GM06990 (cell line): ENCODE data around the gene PNKP.

Source experiments
- DNase-seq: peaks from one replicate; pipeline ENCODE4 v3.0.0-alpha.2; 2011; ENCODE audit not compliant: insufficient read length; ENCODE audit errors: extremely low read depth
- H3K27me3 ChIP-seq: replicated peaks from 2 replicates; pipeline ENCODE4 v1.6.0; 2011; ENCODE audit warnings: low read length; ENCODE audit not compliant: control insufficient read depth, insufficient read depth
- H3K36me3 ChIP-seq: 2 replicates; pipeline ENCODE4 v1.5.1; 2011; ENCODE audit warnings: low read length; ENCODE audit not compliant: control insufficient read depth, insufficient read depth
- H3K4me3 ChIP-seq: replicated peaks from 2 replicates; pipeline ENCODE4 v1.5.1; 2011; ENCODE audit warnings: low read depth, mild to moderate bottlenecking, control low read depth, low read length
- TF ChIP-seq, protein P1 (sequence below): IDR thresholded peaks from 2 replicates; pipeline ENCODE4 v1.5.1; 2011; ENCODE audit warnings: low read length, control low read depth, mild to moderate bottlenecking, inconsistent platforms; ENCODE audit not compliant: insufficient read depth, poor library complexity, severe bottlenecking

The PNKP gene

DNA sequence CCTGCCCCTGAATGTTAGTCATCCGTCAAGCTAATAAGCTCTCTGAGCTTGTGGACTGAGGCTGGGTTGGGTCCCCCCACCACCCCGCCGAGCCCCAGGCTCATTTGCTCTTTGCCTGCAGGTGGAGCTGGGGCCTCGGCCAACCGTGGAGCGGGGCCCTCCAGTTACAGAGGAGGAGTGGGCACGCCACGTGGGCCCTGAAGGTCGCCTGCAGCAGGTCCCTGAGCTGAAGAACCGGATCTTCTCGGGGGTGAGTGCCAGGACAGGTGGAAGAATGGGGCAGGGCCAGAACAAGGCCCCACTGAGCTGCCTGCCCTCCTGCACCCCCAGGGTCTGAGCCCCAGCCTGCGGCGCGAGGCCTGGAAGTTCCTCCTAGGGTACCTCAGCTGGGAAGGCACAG, 15.3 kb upstream of the PNKP start:
- no peak for DNase-seq
- H3K4me3 ChIP-seq: no peak overlapping the region
- TF ChIP-seq, protein P1, sequence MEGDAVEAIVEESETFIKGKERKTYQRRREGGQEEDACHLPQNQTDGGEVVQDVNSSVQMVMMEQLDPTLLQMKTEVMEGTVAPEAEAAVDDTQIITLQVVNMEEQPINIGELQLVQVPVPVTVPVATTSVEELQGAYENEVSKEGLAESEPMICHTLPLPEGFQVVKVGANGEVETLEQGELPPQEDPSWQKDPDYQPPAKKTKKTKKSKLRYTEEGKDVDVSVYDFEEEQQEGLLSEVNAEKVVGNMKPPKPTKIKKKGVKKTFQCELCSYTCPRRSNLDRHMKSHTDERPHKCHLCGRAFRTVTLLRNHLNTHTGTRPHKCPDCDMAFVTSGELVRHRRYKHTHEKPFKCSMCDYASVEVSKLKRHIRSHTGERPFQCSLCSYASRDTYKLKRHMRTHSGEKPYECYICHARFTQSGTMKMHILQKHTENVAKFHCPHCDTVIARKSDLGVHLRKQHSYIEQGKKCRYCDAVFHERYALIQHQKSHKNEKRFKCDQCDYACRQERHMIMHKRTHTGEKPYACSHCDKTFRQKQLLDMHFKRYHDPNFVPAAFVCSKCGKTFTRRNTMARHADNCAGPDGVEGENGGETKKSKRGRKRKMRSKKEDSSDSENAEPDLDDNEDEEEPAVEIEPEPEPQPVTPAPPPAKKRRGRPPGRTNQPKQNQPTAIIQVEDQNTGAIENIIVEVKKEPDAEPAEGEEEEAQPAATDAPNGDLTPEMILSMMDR: no peak
- peaks cover 37% of the 10 kb centered on the region for H3K36me3 ChIP-seq
- H3K27me3 ChIP-seq: no peaks in the 10 kb centered on the region

DNA sequence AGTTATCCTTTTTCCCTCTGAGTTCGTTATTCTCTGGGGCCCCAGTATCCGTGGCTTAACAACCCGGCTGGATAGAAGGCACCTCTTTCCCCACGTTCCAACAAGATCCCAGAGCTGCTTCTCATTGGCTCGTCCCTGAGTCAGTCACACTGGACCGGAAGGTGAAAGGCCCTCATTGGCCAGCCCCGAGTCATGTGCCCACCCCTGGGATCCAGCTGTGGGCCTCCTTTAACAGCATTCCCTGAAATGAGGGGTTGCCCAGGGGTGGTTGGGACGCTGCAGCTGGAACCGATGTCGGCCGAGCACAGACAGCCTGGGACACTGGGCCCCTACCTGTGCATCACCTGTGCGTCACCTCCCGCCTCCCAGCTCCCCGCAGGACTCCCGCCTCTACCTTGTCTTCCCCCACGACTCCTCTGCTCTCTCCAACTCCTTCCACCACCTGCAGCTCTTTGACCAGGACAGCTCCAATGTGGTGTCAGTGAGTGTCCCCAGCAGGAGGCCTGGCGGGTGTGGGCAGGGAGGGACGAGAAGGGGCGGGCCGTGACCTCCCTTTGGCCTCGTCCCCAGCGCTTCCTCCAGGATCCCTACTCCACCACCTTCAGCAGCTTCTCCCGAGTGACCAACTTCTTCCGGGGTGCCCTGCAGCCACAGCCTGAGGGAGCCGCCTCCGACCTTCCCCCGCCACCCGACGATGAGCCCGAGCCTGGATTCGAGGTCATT, 14.5 kb upstream of the PNKP start:
- no peak for DNase-seq
- no peak overlapping the region for H3K4me3 ChIP-seq
- H3K36me3 ChIP-seq: peaks cover 37% of the 10 kb centered on the region
- TF ChIP-seq, protein P1: no peak
- H3K27me3 ChIP-seq: no peaks in the 10 kb centered on the region

DNA sequence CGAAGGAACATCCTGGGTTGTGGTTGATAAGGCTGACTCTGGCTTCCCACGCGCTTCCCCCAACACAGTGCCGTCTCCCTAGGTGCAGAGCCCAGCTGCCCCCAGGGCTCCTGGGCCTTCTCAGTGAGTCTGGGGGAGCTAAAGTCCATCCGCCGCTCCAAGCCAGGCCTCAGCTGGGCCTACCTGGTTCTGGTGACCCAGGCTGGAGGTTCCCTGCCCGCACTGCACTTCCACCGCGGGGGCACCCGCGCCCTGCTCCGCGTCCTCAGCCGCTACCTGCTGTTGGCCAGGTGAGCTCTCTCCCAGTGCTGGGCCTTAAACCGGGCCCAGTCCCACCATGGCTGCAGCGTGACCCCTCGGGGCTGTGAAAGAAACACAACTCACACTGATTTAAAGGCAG, 13.8 kb upstream of the PNKP start:
- DNase-seq: no peak
- Histone ChIP-seq H3K4me3 (no peak overlapping the region), H3K27me3 (no peaks in the 10 kb centered on the region), H3K36me3 (peaks cover 37% of the 10 kb centered on the region)
- TF ChIP-seq, protein P1: no peak

DNA sequence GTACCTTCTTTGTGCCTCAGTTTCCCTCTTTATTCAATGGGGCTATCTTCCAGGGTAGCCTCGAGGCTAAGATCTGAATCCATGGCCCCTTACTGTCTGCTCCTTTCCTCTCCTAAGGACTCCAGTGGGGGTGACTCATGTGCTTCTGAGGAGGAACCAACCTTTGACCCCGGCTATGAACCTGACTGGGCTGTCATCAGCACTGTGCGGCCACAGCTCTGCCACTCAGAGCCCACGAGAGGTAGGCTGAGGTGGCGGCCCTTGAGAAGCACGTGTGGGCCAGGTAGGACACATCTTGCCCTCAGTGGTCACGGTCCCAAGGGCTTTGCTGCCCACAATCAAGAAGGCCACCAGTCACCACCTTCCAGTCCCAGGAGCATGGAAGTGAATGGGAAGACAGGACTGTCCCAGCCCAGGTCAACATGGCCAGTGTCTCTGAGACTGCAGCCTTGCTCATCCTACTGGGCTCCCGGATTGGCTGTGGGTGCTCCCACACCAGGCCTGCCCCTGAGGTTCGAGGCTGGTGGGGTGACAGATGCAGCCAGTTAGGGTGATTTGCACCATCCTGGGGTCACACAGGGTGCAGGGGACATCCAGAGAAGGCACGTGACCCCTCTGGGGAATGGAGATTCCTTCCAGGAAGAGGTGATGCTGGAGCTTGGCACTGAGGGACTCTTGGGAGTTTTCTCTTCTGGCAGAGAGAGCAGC, 12.9 kb upstream of the PNKP start:
- Histone ChIP-seq H3K36me3 (peaks cover 37% of the 10 kb centered on the region), H3K27me3 (no peaks in the 10 kb centered on the region), H3K4me3 (no peak overlapping the region)
- DNase-seq: no peak
- TF ChIP-seq, protein P1: no peak

DNA sequence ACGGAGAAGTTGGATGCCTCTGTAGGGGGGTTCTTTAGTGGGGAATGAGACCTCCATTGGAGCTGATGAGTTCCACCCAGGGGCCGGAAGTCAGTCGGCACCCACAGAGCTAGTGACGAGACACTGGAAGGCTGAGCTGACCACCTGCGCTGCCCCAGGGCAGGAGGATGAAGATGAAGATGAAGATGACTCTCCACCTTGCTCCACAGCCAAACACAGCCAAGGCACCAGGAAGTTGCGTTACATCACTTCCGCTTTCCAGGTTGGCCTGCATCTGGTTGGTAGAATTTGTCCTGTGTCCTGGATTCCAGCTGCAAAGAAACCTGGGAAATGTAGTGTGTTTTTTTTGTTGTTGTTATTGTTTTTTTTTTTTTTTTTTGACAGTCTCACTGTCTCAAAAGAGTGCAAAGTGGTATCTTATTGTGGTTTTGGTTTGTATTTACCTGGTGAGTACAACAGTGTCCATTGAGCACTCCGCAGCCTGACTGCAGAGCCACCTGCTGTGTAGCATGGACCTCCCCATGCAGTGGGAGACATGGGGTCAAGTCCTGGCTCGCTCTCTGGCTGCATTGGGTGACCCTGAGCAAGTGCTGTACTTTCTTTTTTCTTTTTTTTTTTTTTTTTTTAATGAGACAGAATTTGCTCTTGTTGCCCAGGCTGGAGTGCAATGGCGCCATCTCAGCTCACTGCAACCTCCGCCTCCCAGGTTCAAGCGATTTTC, 12.0 kb upstream of the PNKP start:
- TF ChIP-seq, protein P1: no peak
- DNase-seq: no peak
- no peak overlapping the region for H3K4me3 ChIP-seq
- peaks cover 36% of the 10 kb centered on the region for H3K36me3 ChIP-seq
- no peaks in the 10 kb centered on the region for H3K27me3 ChIP-seq
